HG03103 (cell line): Measurements from ENCODE around the gene MAML3.

ENCODE experiments used
- ATAC-seq: cut with Tn5 transposase; IDR thresholded peaks from one replicate; pipeline ENCODE4 v1.9.1; 2021; ENCODE audit warnings: low read depth; ENCODE audit not compliant: unreplicated experiment

MAML3 gene

DNA sequence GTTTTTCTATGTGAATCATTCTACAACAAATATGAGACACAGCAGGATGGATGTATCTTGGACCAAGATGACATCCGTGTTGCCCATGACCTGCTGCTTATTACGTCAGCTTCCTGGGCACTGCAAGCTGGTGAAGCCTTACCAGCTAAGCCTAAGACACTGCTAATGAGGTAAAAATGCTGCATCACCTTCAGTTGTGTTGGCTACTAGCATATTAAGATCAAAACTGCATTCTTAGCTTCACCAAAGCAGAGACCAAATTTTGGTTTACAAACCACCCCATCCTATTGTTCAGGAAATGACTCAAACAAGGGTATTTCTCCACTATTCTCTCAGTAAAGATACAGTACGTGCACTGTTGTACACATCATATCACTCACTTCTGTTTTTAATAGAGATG is 50.3 kb downstream of the MAML3 start:
- peak; percentile 73 for ATAC-seq

DNA sequence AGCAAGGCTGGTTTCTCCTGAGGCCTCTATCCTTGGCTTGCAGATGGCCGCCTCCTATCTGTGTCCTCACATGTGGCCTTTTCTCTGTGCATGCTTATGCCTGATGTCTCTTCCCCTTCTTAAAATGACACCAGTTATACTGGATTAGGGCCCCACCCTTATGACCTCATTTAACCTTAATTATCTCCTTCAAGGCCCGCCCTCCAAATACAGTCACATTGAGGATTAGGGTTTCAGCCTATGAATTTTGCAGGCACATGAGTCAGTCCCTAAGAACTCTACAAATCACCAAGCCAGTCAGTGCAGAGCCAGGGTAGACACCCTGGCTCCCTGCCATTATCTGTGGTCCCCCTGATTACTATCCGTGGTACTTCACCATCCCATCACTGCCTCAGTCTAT is 51.6 kb downstream of the MAML3 start:
- ATAC-seq: no peak

DNA sequence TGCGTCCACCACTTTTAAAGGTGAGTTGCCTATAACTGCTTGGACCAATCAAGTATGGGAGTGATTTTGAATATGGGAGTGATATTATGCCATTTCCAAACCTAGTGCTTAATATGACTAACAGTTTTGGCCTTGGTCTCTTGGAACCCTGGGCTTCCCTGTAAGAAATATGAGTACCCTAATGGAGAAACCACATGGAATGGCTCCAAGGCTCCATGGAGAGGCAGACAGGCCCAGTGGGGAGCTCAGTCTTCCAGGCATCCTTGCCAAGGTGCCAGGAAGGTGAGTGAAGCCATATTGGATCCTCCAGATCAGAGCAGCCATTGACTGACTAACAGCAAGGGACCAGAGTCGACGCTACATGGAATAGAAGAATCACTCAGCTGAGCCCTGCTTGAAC is 53.2 kb downstream of the MAML3 start:
- no peak for ATAC-seq

DNA sequence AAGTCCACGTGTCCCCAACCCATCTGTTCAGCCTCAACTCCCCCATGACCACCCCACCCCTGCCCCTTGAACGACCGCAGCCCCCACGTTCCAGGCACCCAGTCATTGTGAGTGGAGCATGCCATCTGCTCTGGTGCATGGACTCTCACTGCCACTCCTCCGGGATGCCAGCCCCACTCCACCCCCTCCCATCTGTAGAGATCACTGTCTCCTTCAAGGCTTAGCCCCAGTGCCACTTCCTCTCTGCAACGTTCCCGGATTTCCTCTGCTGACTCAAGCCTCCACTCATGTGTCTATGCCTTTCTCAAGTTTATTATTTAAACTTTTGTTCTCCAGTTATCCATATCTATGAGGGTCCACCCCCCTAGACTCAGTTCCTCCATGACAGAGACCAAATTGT is 54.0 kb downstream of the MAML3 start:
- ATAC-seq: no peak

DNA sequence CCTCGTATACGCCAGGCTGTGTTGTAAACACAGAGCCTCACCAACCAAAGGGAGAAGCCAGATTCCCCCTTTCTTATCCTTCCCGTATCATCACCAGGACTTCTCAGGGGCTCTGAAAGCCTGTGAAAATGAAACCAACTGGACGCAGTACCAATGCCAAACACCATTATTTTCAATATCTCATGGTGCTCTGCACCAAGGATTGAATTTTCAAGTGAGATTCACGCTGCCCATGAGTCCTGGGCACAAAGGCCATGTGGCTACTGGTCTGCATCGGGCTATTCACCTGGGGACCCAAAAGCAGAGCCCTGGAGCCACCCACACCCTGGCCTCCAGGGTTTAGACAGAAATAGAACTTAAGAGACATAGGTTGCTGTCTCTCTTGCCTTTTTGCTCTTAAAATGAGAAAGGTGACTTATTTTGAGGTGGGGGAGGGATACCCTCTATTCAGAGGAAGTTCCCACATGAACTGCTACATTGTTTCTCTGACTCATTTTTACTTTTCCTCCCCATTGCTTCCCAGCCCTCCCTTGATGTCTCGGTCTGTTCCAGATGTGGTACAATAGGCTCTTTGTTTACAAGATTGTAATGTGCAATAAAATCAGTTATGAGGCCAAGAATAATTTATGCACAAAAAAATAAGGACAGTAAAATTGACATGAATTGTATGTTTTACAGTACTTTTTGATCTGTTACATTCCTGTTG is 55.4 kb downstream of the MAML3 start:
- no peak for ATAC-seq

DNA sequence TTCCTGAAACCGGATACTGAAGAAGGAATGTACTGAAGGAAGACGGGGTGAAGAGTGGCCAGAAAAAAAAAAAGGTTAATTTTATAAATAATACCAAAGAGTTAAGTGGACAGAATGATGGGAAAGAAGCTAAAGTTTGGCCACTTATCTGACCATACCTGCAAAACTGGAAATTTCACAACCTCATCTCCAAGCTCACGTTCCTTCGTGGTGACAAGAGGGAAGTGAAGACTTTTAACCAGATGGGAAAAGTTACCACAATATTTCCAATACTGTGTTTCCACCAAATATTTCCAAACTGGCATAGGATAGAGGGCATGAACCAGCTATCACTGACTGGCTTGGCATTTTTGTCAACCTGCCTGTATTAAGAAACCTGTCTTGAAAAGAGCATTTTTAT is 56.4 kb downstream of the MAML3 start:
- no peak for ATAC-seq

DNA sequence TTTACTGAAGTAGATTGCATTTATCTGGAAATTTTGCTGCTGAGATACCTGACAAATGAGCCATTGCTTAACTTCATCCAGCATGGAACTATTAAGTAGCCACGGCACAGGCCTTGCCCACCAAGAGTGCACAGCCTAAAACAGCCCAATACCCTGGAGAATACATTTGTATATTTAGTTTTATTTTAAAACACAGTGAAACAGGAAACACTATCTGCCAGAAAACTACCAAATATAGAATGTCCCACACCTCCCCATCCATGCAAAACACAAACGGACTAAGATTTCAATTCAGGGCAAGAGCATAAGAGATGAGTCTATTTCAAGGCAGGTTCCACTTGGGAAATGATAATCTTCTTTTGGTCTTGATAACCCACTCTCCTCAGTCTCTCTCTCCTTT is 57.1 kb downstream of the MAML3 start:
- ATAC-seq: no peak

DNA sequence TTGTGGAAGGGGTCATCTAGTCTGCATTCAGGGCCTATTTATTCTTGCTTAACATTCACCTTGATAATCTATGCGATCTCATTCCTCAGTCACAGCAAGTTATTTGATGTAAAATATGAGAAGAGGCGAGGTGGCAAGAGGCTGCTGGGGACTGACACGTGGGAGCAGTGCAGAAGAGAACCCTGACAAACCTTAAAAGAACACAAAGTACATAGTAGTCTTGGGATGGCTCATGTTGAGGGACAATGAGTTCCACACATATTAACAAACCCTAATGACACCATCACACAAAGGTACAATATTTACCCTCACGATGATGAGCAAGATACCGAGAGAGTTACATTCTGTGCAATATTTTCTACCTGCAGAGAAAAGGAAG is 57.5 kb downstream of the MAML3 start:
- no peak for ATAC-seq

DNA sequence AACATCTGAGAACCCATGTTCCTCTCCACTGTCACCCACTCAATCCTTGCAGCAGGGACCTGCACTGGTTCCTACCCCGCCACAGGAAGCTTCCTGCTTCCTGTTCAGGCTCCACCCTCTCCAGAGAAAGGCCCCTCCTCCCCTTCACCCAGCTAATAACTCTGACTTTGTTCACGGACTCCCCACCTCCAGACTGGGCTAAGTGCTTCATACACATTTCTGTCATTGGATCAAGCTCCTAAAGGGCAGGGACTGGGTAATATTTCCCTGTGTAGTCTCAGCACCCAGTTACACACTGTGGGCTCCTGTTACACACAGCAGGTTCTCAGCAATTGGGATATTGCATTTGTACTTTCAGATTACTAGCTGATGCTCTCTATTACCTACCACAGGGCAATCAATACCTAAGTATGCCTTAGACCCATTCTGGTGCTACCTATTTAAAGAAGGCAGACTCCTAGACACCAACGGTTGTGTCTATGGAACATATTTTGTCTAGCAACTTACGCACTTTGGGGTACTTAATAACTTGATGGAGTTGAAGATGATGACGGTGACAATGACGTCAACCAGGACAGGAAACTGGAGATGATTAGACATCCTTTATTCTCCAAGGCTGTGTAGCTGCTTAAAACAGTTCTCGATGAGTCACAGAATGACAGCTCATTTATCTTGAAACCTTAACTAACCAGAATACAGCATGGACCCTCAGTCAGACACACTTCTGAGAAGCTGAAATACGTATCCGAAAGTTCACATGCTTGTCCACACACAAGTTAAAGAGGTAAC is 58.1 kb downstream of the MAML3 start:
- ATAC-seq: no peak

DNA sequence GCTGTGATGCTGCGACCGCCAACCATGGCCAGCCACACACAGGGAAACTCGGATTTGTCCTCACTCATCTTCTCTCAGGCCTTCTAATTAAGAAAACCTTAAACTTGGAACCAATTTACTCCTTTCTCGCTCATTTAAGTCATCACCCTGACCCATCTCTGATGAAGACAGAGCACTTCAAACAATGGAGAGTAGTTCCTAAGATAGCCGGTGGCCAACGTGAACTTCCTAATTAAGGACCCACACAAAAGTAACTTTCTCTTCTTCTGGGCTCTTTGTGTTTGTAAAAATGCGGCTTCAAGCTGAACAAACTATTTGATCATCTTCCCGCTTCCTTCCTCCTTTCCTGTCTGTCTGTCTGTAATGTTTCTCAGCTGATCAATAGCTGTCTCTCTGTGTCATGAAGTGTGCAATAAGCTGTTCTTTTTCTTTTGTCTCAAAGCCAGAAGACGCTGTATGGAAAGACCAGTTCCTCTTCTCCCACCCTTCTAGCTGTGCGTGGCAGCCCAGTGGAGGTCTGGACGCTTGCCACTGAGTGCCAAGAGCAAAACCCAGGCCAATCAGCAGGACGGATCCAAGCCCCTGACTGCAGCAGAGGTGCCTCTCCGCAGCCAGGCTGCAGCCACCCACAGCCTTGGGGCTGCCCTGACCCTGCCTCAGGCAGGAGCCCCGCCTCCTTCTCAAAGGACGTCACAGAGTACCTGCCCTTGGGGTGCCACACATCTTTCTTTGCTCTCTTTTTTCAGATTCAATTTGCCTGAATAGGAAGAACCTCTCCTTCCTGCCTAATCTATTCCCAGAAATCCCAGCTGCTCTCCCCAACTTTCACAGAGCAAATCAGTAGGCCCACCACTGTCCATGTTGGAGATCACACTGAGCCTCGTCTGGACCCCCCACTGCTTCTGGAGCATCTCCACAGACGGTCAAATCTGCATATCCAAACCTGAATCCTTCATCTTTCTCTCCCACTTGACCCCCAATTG is 59.3 kb downstream of the MAML3 start:
- no peak for ATAC-seq

DNA sequence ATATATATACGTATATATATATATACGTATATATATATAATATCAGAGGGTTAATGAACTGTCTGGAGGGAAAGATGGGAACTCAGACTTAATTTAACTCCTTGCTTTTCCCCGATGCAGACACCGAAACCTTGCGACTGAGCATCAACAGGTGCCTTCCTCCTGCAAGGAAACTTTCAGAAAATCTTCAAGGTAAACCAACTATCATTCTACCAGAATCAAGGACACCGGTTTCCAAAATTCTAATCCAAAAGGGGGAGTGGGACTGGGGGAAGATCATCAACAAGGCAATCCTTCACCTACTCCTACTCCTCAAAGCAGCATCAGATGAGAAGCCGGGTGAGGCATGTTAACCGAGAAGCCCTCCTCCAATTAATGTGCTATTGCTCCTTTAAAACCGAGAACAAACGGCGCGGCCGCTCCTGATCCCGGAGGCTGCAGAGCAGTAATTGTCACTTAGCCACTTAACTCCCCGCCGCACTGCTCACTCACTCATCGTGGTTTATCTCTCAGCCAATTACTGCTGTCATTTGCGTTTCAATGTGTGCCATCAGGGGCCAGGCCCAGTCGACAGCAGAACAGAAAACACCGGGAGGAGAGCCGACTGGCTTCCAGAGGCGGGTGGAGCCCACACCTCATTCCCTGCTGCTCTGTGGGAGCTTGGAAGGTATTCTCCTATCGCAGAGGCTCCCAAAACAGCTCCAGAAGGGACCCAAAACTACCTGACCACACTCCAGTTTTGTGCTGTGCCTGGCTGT is 61.7 kb downstream of the MAML3 start:
- ATAC-seq: no peak

DNA sequence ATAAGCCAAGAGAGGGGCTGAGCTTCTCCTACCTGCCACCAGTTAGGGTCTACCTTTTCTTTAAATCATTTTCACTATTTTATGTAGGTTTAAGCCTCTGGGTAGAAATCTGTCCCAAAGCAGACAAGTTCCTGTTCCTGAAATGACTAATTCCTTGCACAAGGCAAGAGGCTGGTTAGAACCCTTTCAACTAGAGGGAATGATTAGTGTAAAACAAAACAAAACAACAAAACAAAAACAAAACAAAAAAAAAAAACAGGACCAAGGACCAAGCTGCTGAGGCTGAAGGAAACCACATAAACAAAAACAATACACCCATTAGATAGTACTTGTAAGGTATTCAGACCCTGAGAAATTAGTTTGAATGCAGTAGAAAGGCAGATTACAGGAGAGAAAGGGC is 62.7 kb downstream of the MAML3 start:
- ATAC-seq: no peak

DNA sequence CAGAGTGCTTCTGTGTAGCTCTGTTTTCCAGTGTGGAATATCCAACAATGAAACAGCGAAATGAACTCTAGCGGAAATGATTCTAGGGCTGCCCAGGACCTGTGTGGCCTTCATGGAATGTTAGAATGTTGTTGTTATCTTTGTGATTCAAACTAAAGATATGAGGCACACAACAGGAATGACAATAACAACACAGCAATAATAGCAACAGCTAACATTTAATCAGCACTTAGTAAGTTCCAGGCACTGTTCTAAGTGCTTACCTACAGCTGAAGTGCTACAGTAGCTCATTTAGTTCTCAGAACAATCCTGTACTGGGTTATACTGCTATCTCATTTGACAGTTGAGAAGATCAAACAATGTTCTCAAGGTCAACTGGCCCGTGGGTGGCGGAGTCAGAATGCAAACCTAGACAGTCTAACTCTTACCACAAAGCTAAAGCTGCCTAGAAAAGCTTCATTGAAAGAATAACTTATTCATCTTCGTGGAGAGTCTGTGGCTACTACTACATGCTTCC is 63.7 kb downstream of the MAML3 start:
- ATAC-seq: no peak

DNA sequence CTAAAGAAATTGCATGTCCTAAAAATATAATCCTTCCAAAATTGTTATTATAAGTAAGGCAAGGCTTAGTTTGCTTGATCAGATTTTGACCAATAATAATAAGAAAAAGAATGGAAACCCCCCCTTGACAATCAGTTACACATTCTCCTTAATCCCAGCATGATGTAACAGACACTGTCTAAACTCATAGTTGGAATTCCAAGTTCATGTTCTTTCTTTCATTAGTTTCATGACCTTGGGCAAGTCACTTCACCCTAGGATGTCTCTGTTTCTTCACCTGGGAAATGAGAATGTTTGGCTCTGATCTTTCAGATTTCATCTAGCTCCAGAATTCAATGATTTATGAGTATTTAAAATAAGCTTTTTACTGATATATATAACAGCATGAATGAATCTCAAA is 64.8 kb downstream of the MAML3 start:
- ATAC-seq: no peak

DNA sequence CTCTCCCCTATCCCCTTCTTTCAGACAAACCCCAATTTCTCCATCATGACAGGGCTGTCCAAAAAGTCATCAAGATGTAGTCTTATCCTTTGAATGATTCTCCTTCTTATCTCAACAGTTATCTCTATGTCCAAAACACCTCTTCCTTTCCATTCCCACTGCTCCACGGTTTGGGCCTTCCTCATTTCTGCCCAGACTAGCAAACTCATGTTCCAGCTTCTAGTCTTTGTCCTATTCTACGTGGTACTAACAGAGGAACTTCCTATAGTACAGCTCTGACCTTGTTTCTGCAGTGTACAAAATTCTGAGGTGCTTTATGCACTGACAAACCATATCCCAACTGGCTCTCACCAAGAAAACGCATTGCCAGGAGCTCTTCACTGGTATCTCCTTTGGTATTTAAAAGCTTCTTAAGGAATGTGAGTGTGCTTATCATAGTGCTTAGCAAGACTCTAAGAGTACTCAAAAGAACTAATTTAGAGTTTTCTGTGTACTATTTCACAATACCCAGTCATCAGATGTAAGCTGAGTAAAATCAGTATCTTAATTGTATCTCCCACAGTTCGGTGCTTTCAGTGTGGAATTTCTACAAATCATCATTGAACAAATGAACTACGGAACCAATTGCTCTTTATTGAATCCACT is 65.5 kb downstream of the MAML3 start:
- ATAC-seq: no peak

DNA sequence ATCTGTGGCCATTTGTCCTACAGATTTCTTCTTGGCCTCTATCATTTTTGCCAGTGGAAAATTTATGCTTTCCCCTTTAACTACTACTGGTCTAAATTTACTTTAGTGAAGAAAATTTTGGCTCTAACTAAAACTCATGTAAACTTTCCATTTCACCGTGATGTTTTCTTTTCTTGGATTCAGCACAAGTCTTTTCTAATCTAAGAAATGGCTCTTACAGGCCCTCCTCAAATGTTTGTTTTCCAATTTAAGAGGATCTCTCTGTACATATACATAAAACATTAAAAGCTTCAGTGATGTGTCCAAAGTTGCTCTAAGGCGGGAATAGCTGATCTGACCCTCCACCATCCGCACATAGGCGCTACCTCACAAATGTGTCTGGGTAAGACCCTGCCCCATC is 68.1 kb downstream of the MAML3 start:
- no peak for ATAC-seq

DNA sequence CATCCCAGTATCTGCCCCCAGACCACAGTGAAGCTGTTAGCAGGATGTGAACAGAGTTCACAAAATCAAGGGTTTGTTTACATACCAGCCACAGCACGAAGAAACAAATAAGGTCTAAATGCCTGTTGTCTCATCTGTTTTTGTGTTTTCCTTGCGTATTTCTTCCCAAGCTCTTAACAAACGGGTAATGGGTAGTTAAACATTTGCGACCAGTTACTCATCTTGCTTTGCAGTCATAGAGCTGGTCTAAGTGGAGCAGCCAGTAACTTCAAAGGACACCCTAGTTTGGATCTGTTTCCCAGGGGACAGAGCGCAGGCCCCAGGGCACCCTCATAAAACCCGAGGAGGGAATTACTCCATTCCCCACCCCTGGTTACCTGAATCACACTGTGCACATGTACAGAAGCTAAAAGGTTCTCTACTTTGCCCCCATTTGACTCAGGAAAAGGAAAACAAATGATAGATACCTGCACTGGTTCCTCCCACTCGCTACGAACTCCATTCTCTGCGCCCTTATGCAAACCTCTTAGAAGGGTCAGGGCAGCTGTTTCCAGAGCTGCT is 68.8 kb downstream of the MAML3 start:
- ATAC-seq: no peak

DNA sequence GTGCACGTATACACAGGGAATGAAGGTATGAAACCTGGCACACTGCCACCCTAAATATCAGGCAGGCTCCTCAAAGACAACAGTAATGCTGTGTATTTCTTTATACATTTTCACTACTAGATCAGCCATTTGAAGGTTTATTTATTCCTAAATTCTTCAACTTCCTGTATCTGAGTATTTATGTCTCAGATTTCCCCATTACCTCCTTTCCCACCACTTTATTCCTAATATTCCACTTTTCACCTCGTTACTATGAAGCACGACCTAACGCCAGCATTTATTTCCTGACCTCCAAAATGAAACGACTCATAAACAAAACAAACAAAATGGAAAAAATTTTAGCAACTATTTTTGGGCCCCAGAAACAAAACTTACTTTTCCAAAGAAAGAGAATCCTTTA is 69.6 kb downstream of the MAML3 start:
- no peak for ATAC-seq

DNA sequence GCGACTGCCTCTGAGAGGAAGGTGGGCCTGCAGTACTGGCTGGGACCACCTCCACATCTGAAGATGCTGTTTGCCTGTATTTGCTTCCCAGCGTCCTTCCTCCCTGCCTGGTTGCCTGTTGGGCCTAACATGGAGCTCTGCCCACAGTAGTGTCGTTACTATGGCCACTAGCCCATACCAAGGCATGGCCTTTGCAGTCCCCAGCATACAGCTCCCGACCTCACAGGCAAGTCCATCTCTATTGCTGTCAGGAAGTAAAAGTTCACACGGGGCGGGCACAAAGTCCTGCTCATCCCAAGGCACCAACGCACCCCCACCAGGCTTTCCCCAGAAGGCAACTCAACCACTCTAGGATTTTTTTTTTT is 71.6 kb downstream of the MAML3 start:
- ATAC-seq: no peak
